Measurements from ENCODE around the gene NENF. TPM values are rescaled to one million over a fixed set of nuclear protein-coding genes. Genes with fewer than 3 reads are reported as not detected.

NENF gene
- total and polyA plus RNA-seq, 10 of the 15 experiments (the other 5 are each of a cell fraction or from before 2014, with no cell fraction given), result 5.1 to 83.4 (median 42.7) TPM

- TF ChIP-seq, protein P1, sequence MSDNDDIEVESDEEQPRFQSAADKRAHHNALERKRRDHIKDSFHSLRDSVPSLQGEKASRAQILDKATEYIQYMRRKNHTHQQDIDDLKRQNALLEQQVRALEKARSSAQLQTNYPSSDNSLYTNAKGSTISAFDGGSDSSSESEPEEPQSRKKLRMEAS (IDR thresholded peaks at IDR 0.05; ENCODE audit: low read depth, low read length), result no peak
- no peak for TF ChIP-seq BCL11A (IDR thresholded peaks at IDR 0.05; ENCODE audit: low read depth, low read length)
Measured at GRCh38 chr1:212466437-212466836, 33.7 kb downstream of the NENF start (continued).

DNA sequence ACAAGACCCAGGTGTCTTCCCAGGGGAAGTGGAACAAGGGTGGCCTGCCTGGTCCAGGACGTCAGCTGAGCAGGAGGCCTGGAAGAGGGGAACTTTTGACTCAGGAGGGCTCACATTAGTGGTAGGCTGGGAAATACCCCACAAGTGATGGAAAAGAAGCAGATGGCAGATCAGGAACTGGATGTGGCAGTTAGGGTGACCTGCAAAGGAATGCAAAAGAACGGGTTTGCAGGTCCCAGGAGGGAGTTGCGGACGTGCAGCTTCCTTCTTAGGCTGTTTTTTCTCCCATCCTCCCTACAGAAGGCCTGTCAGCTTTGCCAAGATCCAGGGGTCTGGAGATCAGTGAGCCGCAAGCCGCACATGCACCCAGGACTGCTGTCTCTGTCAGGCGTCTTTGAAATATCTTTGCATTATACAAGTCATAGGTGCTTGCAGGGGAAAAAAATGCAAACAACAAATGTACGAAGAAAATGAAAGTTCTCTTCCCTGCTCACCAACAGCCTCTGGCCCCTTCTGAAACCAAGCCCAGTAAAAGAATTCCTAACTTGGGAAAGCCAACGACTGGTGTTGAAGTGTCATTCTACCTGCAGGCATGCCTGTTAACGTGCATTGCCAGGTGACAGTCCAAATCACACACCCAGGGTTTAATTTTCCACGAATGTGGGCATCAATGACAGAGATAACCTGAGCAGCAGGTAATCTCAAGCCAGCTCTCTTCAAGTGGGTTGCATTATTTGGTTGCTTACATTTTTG, 34.4 kb downstream of the NENF start:
- H3K4me2 ChIP-seq (ENCODE audit: control insufficient read depth, insufficient read depth), result no peak overlapping the region
- no peaks in the 10 kb centered on the region for H4K20me1 ChIP-seq (ENCODE audit: control insufficient read depth, insufficient read depth)
- ChIA-PET SMC1A (ENCODE audit: uncharacterized antibody, unreplicated experiment) (interaction anchor here (1.3 to 2.3 kb wide), 3 partner anchors 10 to 11 kb away, joined by 4 to 8 read pairs (median 6); no protein-coding TSS in a partner anchor), CTCF (interaction anchor here (1.2 to 6.8 kb wide), 4 partner anchors 10 to 198 kb away, joined by 3 to 34 read pairs (median 14); no protein-coding TSS in a partner anchor), POLR2A (no interaction called here), RAD21 (ENCODE audit: unreplicated experiment) (interaction anchor here (0.6 kb wide), 1 partner anchor 162 kb away, joined by 3 read pairs; no protein-coding TSS in a partner anchor)
- WGBS (ENCODE audit: insufficient coverage, insufficient replicate concordance, low lambda C conversion rate, missing lambda C conversion rate), result 33% methylated on average over 11 of the region's 11 CpGs
- no peaks in the 10 kb centered on the region for H3K79me2 ChIP-seq (ENCODE audit: control insufficient read depth, insufficient read depth, low read length)
- H3K27me3 ChIP-seq (replicated peaks in 1 of 2; ENCODE audit: control insufficient read depth in 2 of 2, insufficient read depth in 2 of 2, low read length in 1 of 2), result no peaks in the 10 kb centered on the region
- DNase-seq (ENCODE audit: low read depth, low spot score) (no peak), FAIRE-seq (no peak), ATAC-seq (no peak)
- no peak overlapping the region for H2AFZ ChIP-seq (ENCODE audit: control insufficient read depth, low read depth, low read length)
- BruUV-seq (replicated peaks), result no TSS peak
- no peak overlapping the region for H3K4me3 ChIP-seq
- no peaks in the 10 kb centered on the region for H3K4me1 ChIP-seq (ENCODE audit: control insufficient read depth, insufficient read depth, low read length)
- no peaks in the 10 kb centered on the region for H3K36me3 ChIP-seq (ENCODE audit: control insufficient read depth in 2 of 2, insufficient read depth in 2 of 2, low read length in 1 of 2)
- in situ Hi-C loops (cut with MboI), result loop anchor here (5.0 kb wide), 1 partner anchor 305 kb away; no protein-coding TSS in a partner anchor
- intact Hi-C loops (cut with micrococcal nuclease; ENCODE audit: unreplicated experiment), result no loop called here
- no peaks in the 10 kb centered on the region for H3K9me3 ChIP-seq (replicated peaks; ENCODE audit: control insufficient read depth, insufficient read depth, low read length)
- H3K9ac ChIP-seq (ENCODE audit: control insufficient read depth, insufficient read depth, low read length), result no peak overlapping the region
- H3K27ac ChIP-seq (ENCODE audit: control insufficient read depth, insufficient read depth), result no peak overlapping the region
- TF ChIP-seq ZBED1 (IDR thresholded peaks at IDR 0.05; ENCODE audit: borderline replicate concordance) (no peak), E2F4 (IDR thresholded peaks at IDR 0.05; ENCODE audit: low read depth, low read length) (no peak), EZH2 (IDR thresholded peaks at IDR 0.05; ENCODE audit: borderline replicate concordance, control insufficient read depth, low read depth, low read length) (no peak), SIX5 (IDR thresholded peaks at IDR 0.05; ENCODE audit: low read depth, low read length, severe bottlenecking) (no peak), SIN3A (IDR thresholded peaks at IDR 0.05; ENCODE audit: low read depth, low read length) (no peak), ETV6 (conservative IDR thresholded peaks at IDR 0.05 in 1 of 2, IDR thresholded peaks at IDR 0.05 in 1 of 2; ENCODE audit: borderline replicate concordance in 1 of 2, low read depth in 1 of 2) (no peak), JUNB (IDR thresholded peaks at IDR 0.05) (no peak), NBN (IDR thresholded peaks at IDR 0.05) (no peak), STAT3 (IDR thresholded peaks at IDR 0.05; ENCODE audit: low read depth, low read length) (no peak), HDAC2 (IDR thresholded peaks at IDR 0.05) (no peak), YY1 (IDR thresholded peaks at IDR 0.05; ENCODE audit: low read depth, low read length) (no peak), POU2F2 (IDR thresholded peaks at IDR 0.05; ENCODE audit: borderline replicate concordance, low read depth, low read length) (no peak)
- TF ChIP-seq, protein P2, sequence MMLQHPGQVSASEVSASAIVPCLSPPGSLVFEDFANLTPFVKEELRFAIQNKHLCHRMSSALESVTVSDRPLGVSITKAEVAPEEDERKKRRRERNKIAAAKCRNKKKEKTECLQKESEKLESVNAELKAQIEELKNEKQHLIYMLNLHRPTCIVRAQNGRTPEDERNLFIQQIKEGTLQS (IDR thresholded peaks at IDR 0.05; ENCODE audit: borderline replicate concordance, extremely low read depth, low read depth, low read length), result no peak
- TF ChIP-seq, protein P3, sequence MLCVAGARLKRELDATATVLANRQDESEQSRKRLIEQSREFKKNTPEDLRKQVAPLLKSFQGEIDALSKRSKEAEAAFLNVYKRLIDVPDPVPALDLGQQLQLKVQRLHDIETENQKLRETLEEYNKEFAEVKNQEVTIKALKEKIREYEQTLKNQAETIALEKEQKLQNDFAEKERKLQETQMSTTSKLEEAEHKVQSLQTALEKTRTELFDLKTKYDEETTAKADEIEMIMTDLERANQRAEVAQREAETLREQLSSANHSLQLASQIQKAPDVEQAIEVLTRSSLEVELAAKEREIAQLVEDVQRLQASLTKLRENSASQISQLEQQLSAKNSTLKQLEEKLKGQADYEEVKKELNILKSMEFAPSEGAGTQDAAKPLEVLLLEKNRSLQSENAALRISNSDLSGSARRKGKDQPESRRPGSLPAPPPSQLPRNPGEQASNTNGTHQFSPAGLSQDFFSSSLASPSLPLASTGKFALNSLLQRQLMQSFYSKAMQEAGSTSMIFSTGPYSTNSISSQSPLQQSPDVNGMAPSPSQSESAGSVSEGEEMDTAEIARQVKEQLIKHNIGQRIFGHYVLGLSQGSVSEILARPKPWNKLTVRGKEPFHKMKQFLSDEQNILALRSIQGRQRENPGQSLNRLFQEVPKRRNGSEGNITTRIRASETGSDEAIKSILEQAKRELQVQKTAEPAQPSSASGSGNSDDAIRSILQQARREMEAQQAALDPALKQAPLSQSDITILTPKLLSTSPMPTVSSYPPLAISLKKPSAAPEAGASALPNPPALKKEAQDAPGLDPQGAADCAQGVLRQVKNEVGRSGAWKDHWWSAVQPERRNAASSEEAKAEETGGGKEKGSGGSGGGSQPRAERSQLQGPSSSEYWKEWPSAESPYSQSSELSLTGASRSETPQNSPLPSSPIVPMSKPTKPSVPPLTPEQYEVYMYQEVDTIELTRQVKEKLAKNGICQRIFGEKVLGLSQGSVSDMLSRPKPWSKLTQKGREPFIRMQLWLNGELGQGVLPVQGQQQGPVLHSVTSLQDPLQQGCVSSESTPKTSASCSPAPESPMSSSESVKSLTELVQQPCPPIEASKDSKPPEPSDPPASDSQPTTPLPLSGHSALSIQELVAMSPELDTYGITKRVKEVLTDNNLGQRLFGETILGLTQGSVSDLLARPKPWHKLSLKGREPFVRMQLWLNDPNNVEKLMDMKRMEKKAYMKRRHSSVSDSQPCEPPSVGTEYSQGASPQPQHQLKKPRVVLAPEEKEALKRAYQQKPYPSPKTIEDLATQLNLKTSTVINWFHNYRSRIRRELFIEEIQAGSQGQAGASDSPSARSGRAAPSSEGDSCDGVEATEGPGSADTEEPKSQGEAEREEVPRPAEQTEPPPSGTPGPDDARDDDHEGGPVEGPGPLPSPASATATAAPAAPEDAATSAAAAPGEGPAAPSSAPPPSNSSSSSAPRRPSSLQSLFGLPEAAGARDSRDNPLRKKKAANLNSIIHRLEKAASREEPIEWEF (IDR thresholded peaks at IDR 0.05; ENCODE audit: insufficient replicate concordance, low read depth, low read length), result no peak

All from GM12878 (cell line).